Measurements from ENCODE around the gene LIPG.

GRCh38 chr18:49625021-49625691 is 63.3 kb downstream of the LIPG start:
- TF ChIP-seq POLR2AphosphoS5 (IDR thresholded peaks at IDR 0.05; ENCODE audit: low read depth, low read length): no peak
- TF ChIP-seq SPI1 (IDR thresholded peaks at IDR 0.05; ENCODE audit: low read depth, low read length): no peak
- TF ChIP-seq TAF1 (IDR thresholded peaks at IDR 0.05; ENCODE audit: low read depth, low read length): no peak

Measured in GM12891 (cell line).